Smooth muscle cell (in vitro differentiated cells): ENCODE data around the gene PHYHIPL. TPM values are rescaled to one million over a fixed set of nuclear protein-coding genes. Genes with fewer than 3 reads are reported as not detected.
"Not testable (repeated sequence)": the region's sequence is repeated elsewhere in the genome, so short reads cannot be mapped to it uniquely, and the experiment has no call there.

Experiments used
- DNase-seq: peaks from one replicate; lab custom pipeline; 2025; ENCODE audit not compliant: unreplicated experiment; lab: John Stamatoyannopoulos, UW
- H2AFZ ChIP-seq: fragments of 200-600 bp; sonication (generic); 2 replicates; pipeline ENCODE4 v1.6.0; 2016; ENCODE audit warnings: antibody characterized with exemption, low read depth, mild to moderate bottlenecking
- H3F3A ChIP-seq: fragments of 200-600 bp; sonication (generic); 2 replicates; pipeline ENCODE4 v1.6.0; 2017; ENCODE audit warnings: antibody characterized with exemption, low read depth
- H3K27ac ChIP-seq: fragments of 200-600 bp; sonication (generic); 2 replicates; pipeline ENCODE4 v1.5.1; 2016; ENCODE audit warnings: low read depth, mild to moderate bottlenecking
- H3K27me3 ChIP-seq: fragments of 200-600 bp; sonication (generic); 2 replicates; pipeline ENCODE4 v1.6.1; 2016; ENCODE audit warnings: low read depth, mild to moderate bottlenecking
- H3K36me3 ChIP-seq: fragments of 200-600 bp; sonication (generic); 2 replicates; pipeline ENCODE4 v1.5.1; 2016; ENCODE audit warnings: low read depth
- H3K4me1 ChIP-seq: fragments of 200-600 bp; sonication (generic); 2 replicates; pipeline ENCODE4 v1.5.1; 2016; ENCODE audit warnings: low read depth
- H3K4me2 ChIP-seq: fragments of 200-600 bp; sonication (generic); 2 replicates; pipeline ENCODE4 v1.6.0; 2016; ENCODE audit warnings: mild to moderate bottlenecking
- H3K4me3 ChIP-seq: fragments of 200-600 bp; sonication (generic); 2 replicates; pipeline ENCODE4 v1.5.1; 2016; ENCODE audit warnings: mild to moderate bottlenecking
- H3K79me2 ChIP-seq: fragments of 200-600 bp; sonication (generic); 2 replicates; pipeline ENCODE4 v1.6.0; 2016; ENCODE audit warnings: low read depth, mild to moderate bottlenecking
- H3K9ac ChIP-seq: fragments of 200-600 bp; sonication (generic); 2 replicates; pipeline ENCODE4 v1.6.0; 2016; ENCODE audit warnings: low read depth
- H3K9me3 ChIP-seq: fragments of 200-600 bp; sonication (generic); replicated peaks from 2 replicates; pipeline ENCODE4 v1.5.1; 2016; ENCODE audit warnings: low read depth
- H4K20me1 ChIP-seq: fragments of 200-600 bp; sonication (generic); 2 replicates; pipeline ENCODE4 v1.6.0; 2016; ENCODE audit warnings: low read depth
- WGBS: methylation state at CpG from one replicate; pipeline ENCODE4 v1.1.7; 2016; ENCODE audit warnings: low lambda C conversion rate; 5-methylcytosine and 5-hydroxymethylcytosine counted together
- polyA plus RNA-seq: library from polyadenylated mRNA; unstranded; fragments of >200 nt; fragmentation: Nextera tagmentation; extraction: Ambion mirVana; gene quantifications from 2 replicates; pipeline ENCODE4 v1.2.1, GENCODE V29; 2016
- total RNA-seq: library from RNA; depleted of rRNA; stranded (reverse); fragments of >200 nt; gene quantifications from 2 replicates; pipeline ENCODE4 v1.2.3, GENCODE V29; 2014
- TF ChIP-seq, protein P1 (sequence below): fragments of 200-600 bp; sonication (generic); IDR thresholded peaks from 2 replicates; pipeline ENCODE4 v1.5.1; 2017; ENCODE audit warnings: borderline replicate concordance, mild to moderate bottlenecking, antibody characterized with exemption; ENCODE audit not compliant: insufficient read depth, poor library complexity, severe bottlenecking

The PHYHIPL gene
- total and polyA plus RNA-seq, 2 experiments from 2014 or later = 0.31 to 0.63 TPM

DNA sequence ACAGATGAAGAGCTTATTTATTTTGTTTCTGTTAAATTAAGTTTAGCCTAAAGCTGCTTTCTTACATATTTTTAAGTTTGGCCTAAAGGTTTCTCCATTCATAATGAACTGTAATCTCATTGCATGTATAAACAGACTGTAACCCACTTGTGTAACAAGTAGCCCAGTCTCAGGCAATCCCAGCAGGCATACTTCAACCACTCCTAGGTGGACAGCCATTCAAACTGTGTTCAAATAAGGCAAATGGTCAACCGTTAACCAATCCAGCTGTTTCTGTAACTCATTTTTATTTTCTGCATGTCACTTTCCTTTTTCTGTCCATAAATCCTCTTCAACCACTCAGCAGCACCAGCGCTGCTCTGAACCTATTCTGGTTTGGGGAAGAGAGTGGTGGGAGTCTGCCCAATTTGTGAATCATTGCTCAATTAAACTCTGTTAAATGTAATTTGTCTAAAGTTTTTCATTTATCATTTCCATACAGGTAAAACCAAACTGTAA is 35.9 kb downstream of the PHYHIPL start:
- Histone ChIP-seq H3K9ac (no peak overlapping the region), H3F3A (no peaks in the 10 kb centered on the region), H3K79me2 (no peaks in the 10 kb centered on the region), H3K27ac (no peak overlapping the region), H4K20me1 (no peaks in the 10 kb centered on the region), H3K4me2 (no peak overlapping the region), H2AFZ (no peak overlapping the region), H3K36me3 (no peaks in the 10 kb centered on the region), H3K4me1 (no peaks in the 10 kb centered on the region), H3K9me3 (no peaks in the 10 kb centered on the region), H3K4me3 (no peak overlapping the region), H3K27me3 (peaks cover 8% of the 10 kb centered on the region)
- 90% methylated on average over 2 of the region's 2 CpGs for WGBS
- no peak for DNase-seq
- TF ChIP-seq, protein P1, sequence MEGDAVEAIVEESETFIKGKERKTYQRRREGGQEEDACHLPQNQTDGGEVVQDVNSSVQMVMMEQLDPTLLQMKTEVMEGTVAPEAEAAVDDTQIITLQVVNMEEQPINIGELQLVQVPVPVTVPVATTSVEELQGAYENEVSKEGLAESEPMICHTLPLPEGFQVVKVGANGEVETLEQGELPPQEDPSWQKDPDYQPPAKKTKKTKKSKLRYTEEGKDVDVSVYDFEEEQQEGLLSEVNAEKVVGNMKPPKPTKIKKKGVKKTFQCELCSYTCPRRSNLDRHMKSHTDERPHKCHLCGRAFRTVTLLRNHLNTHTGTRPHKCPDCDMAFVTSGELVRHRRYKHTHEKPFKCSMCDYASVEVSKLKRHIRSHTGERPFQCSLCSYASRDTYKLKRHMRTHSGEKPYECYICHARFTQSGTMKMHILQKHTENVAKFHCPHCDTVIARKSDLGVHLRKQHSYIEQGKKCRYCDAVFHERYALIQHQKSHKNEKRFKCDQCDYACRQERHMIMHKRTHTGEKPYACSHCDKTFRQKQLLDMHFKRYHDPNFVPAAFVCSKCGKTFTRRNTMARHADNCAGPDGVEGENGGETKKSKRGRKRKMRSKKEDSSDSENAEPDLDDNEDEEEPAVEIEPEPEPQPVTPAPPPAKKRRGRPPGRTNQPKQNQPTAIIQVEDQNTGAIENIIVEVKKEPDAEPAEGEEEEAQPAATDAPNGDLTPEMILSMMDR = no peak

DNA sequence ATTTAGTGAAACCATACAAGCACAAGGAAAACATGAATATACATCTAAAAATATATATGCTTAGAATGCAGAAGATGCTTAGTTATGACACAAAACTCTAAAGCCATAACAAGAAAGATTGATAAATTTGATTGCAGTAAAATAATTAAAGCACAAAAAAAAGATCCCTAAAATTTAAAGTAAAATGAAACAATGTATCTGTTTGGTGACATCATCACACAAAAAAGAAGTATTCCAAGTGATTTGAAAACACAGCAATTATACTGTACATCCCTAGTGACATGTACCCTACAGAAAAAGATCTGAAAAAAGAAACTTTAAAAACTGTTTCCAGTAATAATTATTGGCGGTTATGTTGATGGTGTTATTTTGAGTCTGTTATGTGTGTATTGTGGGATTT is 37.7 kb downstream of the PHYHIPL start:
- Histone ChIP-seq H3K4me3 (no peak overlapping the region), H3K36me3 (no peaks in the 10 kb centered on the region), H4K20me1 (no peaks in the 10 kb centered on the region), H3K4me2 (no peak overlapping the region), H3K27ac (no peak overlapping the region), H2AFZ (no peak overlapping the region), H3K27me3 (peaks cover 8% of the 10 kb centered on the region), H3K9ac (no peak overlapping the region), H3F3A (no peaks in the 10 kb centered on the region), H3K4me1 (no peaks in the 10 kb centered on the region), H3K79me2 (no peaks in the 10 kb centered on the region), H3K9me3 (no peaks in the 10 kb centered on the region)
- no peak for DNase-seq
- WGBS = 87% methylated on average over 1 of the region's 1 CpG
- TF ChIP-seq, protein P1 = no peak

DNA sequence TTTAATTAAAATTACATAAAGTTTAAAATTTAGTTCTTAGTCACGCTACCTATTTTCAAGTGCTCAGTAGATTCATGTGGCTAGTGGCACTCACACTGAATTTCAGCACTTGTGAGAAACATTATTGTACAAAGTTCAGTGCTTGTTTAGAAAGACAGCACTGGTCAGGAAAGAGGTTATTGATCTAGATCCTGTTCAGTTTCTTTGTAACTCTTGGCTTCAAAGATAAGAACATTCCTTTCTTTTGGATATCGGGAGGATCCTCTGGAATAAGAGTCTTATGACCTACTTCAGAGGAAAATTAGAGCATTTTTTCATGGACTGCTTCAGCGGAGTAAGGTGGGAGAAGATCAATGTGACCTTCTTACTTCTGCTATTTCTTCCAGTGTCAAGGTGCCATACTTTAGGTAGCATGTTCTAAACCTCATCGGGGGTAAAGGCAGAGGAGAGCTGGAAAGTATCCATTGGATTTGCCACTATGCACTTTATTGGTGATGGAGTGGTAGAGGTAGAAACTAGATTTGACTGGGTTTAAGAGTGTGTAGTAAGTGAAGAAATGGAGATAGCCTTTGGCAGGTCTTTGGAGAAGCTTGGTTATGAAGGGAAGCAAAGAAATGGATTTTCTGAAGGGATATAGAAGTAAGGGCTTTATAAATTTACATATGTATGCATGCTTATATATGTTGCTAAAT is 39.9 kb downstream of the PHYHIPL start:
- Histone ChIP-seq H3K9ac (no peak overlapping the region), H3K4me1 (no peaks in the 10 kb centered on the region), H4K20me1 (no peaks in the 10 kb centered on the region), H3K27me3 (peaks cover 8% of the 10 kb centered on the region), H3K27ac (no peak overlapping the region), H3K4me2 (no peak overlapping the region), H2AFZ (no peak overlapping the region), H3K36me3 (no peaks in the 10 kb centered on the region), H3F3A (no peaks in the 10 kb centered on the region), H3K9me3 (no peaks in the 10 kb centered on the region), H3K79me2 (no peaks in the 10 kb centered on the region), H3K4me3 (no peak overlapping the region)
- TF ChIP-seq, protein P1 = no peak
- 67% methylated on average over 4 of the region's 4 CpGs for WGBS
- DNase-seq = no peak

GRCh38 chr10:59222788-59223187 is 46.3 kb downstream of the PHYHIPL start:
- H3K27me3 ChIP-seq = no peaks in the 10 kb centered on the region
- DNase-seq = no peak
- H2AFZ ChIP-seq = no peak overlapping the region
- no peaks in the 10 kb centered on the region for H3K4me1 ChIP-seq
- no peaks in the 10 kb centered on the region for H3K79me2 ChIP-seq
- H4K20me1 ChIP-seq = no peaks in the 10 kb centered on the region
- H3K9ac ChIP-seq = no peak overlapping the region
- no peaks in the 10 kb centered on the region for H3F3A ChIP-seq
- H3K4me2 ChIP-seq = no peak overlapping the region
- H3K36me3 ChIP-seq = no peaks in the 10 kb centered on the region
- H3K27ac ChIP-seq = no peak overlapping the region
- H3K4me3 ChIP-seq = no peak overlapping the region
- TF ChIP-seq, protein P1 = no peak
- no peaks in the 10 kb centered on the region for H3K9me3 ChIP-seq

DNA sequence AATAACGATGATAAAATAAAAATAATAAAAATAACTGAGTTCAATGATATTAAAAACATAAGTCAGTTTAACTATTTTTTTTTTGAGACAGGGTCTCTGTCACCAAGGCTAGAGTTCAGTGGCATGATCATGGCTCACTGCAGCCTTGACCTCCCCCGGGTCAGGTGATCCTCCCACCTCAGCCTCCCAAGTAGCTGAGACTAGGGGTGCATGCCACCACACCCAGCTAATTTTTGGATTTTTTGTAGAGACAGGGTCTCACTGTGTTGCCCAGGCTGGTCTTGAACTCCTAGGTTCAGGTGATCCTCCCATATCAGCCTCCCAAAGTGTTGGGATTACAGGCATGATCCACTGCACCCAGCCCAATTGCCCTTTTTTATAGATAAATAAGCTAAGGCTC is 47.2 kb downstream of the PHYHIPL start:
- H3F3A ChIP-seq, H3K9me3 ChIP-seq, H3K27ac ChIP-seq, H3K9ac ChIP-seq, H3K4me3 ChIP-seq, H3K4me1 ChIP-seq, H2AFZ ChIP-seq, DNase-seq, H3K79me2 ChIP-seq, H3K36me3 ChIP-seq, H3K4me2 ChIP-seq, H4K20me1 ChIP-seq, H3K27me3 ChIP-seq: not testable (repeated sequence)
- WGBS = 98% methylated on average over 2 of the region's 2 CpGs
